ENCODE data around the gene ZNF48.

GRCh38 chr16:30361180-30361579, 34.0 kb upstream of the ZNF48 start:
- TF ChIP-seq CTCF (IDR thresholded peaks at IDR 0.05) (no peak), POLR2A (IDR thresholded peaks at IDR 0.05) (no peak), POLR2AphosphoS5 (IDR thresholded peaks at IDR 0.05) (no peak)
